Measurements from ENCODE around the gene ZKSCAN2. TPM values are rescaled to one million over a fixed set of nuclear protein-coding genes. Genes with fewer than 3 reads are reported as not detected.

ZKSCAN2 gene
- polyA plus RNA-seq, 1 donor (not counting 4 experiments of a cell fraction or from before 2014, with no cell fraction given), result 1.8 TPM

GRCh38 chr16:25224731-25225319 is 32.8 kb downstream of the ZKSCAN2 start:
- no peaks in the 10 kb centered on the region for H3K27me3 ChIP-seq (ENCODE audit: control insufficient read depth, extremely low read depth, insufficient read depth, low read length)
- H3K36me3 ChIP-seq (ENCODE audit: control insufficient read depth in 2 of 2, extremely low read depth in 1 of 2, insufficient read depth in 2 of 2, low read length in 2 of 2), result no peaks in the 10 kb centered on the region
- TF ChIP-seq EZH2 (IDR thresholded peaks at IDR 0.05; ENCODE audit: low read length), result no peak
- H4K20me1 ChIP-seq (ENCODE audit: control insufficient read depth, extremely low read depth, insufficient read depth, low read length), result no peaks in the 10 kb centered on the region
- H3K4me2 ChIP-seq (ENCODE audit: control insufficient read depth, extremely low read depth, insufficient read depth, low read depth, low read length), result no peak overlapping the region
- H3K27ac ChIP-seq (ENCODE audit: control insufficient read depth, insufficient read depth, low read length), result no peak overlapping the region
- dilution Hi-C loops (cut with MboI; ENCODE audit: extremely low pct_ligation_motif_present, low sequenced_read_pairs), result no loop called here
- H3K4me3 ChIP-seq (ENCODE audit: control insufficient read depth in 2 of 3, extremely low read depth in 1 of 3, insufficient read depth in 2 of 3, low read depth in 1 of 3, low read length in 3 of 3), result no peak overlapping the region
- no peak overlapping the region for H2AFZ ChIP-seq (ENCODE audit: control insufficient read depth, low read length)
- no peak for FAIRE-seq
- no peaks in the 10 kb centered on the region for H3K79me2 ChIP-seq (ENCODE audit: control insufficient read depth, insufficient read depth, low read length)
- H3K9me1 ChIP-seq (ENCODE audit: control insufficient read depth, extremely low read depth, insufficient read depth, low read length), result no peaks in the 10 kb centered on the region
- H3K9ac ChIP-seq (ENCODE audit: control insufficient read depth, extremely low read depth, insufficient read depth, low read length), result no peak overlapping the region
- no peak for DNase-seq (ENCODE audit: low read depth, low spot score)
- H3K9me3 ChIP-seq (ENCODE audit: control insufficient read depth, low read depth, low read length), result no peaks in the 10 kb centered on the region
- no peaks in the 10 kb centered on the region for H3K4me1 ChIP-seq (ENCODE audit: control insufficient read depth, extremely low read depth, insufficient read depth, low read length)

- Histone ChIP-seq H3K9ac (ENCODE audit: control insufficient read depth, extremely low read depth, insufficient read depth, low read length) (no peak overlapping the region), H3K9me3 (ENCODE audit: control insufficient read depth, low read depth, low read length) (no peaks in the 10 kb centered on the region), H3K9me1 (ENCODE audit: control insufficient read depth, extremely low read depth, insufficient read depth, low read length) (no peaks in the 10 kb centered on the region), H2AFZ (ENCODE audit: control insufficient read depth, low read length) (no peak overlapping the region), H3K4me2 (ENCODE audit: control insufficient read depth, extremely low read depth, insufficient read depth, low read depth, low read length) (no peak overlapping the region), H3K27me3 (ENCODE audit: control insufficient read depth, extremely low read depth, insufficient read depth, low read length) (no peaks in the 10 kb centered on the region), H3K27ac (ENCODE audit: control insufficient read depth, insufficient read depth, low read length) (no peak overlapping the region), H3K4me3 (ENCODE audit: control insufficient read depth in 2 of 3, extremely low read depth in 1 of 3, insufficient read depth in 2 of 3, low read depth in 1 of 3, low read length in 3 of 3) (no peak overlapping the region), H3K79me2 (ENCODE audit: control insufficient read depth, insufficient read depth, low read length) (no peaks in the 10 kb centered on the region), H3K36me3 (ENCODE audit: control insufficient read depth in 2 of 2, extremely low read depth in 1 of 2, insufficient read depth in 2 of 2, low read length in 2 of 2) (no peaks in the 10 kb centered on the region), H3K4me1 (ENCODE audit: control insufficient read depth, extremely low read depth, insufficient read depth, low read length) (no peaks in the 10 kb centered on the region), H4K20me1 (ENCODE audit: control insufficient read depth, extremely low read depth, insufficient read depth, low read length) (no peaks in the 10 kb centered on the region)
- no peak for DNase-seq (ENCODE audit: low read depth, low spot score)
- dilution Hi-C loops (cut with MboI; ENCODE audit: extremely low pct_ligation_motif_present, low sequenced_read_pairs), result no loop called here
- no peak for TF ChIP-seq CTCF (optimal IDR thresholded peaks at IDR 0.05 in 1 of 3, IDR thresholded peaks at IDR 0.05 in 1 of 3, conservative IDR thresholded peaks at IDR 0.05 in 1 of 3; ENCODE audit: extremely low read depth in 1 of 3, insufficient read depth in 2 of 3, low read length in 3 of 3)
- no peak for TF ChIP-seq EZH2 (IDR thresholded peaks at IDR 0.05; ENCODE audit: low read length)
- no peak for FAIRE-seq
Measured at GRCh38 chr16:25223964-25224363, 33.7 kb downstream of the ZKSCAN2 start.

DNA sequence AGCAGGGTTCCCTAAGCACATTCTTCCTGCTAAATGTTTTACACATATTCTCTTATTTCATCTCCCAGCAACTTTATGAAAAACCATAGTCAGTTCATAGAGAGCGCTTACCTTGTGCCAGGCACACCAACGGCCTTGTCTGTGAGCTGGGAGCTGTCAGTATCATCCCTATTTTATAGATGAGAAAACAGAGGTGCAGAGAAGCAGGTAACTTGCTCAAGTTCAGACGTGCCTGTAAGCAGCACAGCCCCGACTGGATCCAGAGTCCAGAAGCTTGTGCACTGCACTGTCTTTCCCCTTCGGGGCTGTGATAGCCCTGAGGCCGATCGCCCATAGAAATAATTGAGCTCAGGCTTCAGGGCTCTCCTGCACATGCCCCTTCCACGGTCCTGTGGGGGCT is 34.7 kb downstream of the ZKSCAN2 start:
- H3K27ac ChIP-seq (ENCODE audit: control insufficient read depth, insufficient read depth, low read length), result no peak overlapping the region
- DNase-seq (ENCODE audit: low read depth, low spot score) (no peak), FAIRE-seq (no peak)
- no peaks in the 10 kb centered on the region for H3K9me3 ChIP-seq (ENCODE audit: control insufficient read depth, low read depth, low read length)
- H3K36me3 ChIP-seq (ENCODE audit: control insufficient read depth in 2 of 2, extremely low read depth in 1 of 2, insufficient read depth in 2 of 2, low read length in 2 of 2), result no peaks in the 10 kb centered on the region
- no peak overlapping the region for H2AFZ ChIP-seq (ENCODE audit: control insufficient read depth, low read length)
- H3K27me3 ChIP-seq (ENCODE audit: control insufficient read depth, extremely low read depth, insufficient read depth, low read length), result peaks cover 3% of the 10 kb centered on the region
- dilution Hi-C loops (cut with MboI; ENCODE audit: extremely low pct_ligation_motif_present, low sequenced_read_pairs), result no loop called here
- H3K9ac ChIP-seq (ENCODE audit: control insufficient read depth, extremely low read depth, insufficient read depth, low read length), result no peak overlapping the region
- H3K79me2 ChIP-seq (ENCODE audit: control insufficient read depth, insufficient read depth, low read length), result no peaks in the 10 kb centered on the region
- H4K20me1 ChIP-seq (ENCODE audit: control insufficient read depth, extremely low read depth, insufficient read depth, low read length), result no peaks in the 10 kb centered on the region
- no peaks in the 10 kb centered on the region for H3K9me1 ChIP-seq (ENCODE audit: control insufficient read depth, extremely low read depth, insufficient read depth, low read length)
- H3K4me1 ChIP-seq (ENCODE audit: control insufficient read depth, extremely low read depth, insufficient read depth, low read length), result no peaks in the 10 kb centered on the region
- no peak for TF ChIP-seq EZH2 (IDR thresholded peaks at IDR 0.05; ENCODE audit: low read length)
- no peak for TF ChIP-seq CTCF (optimal IDR thresholded peaks at IDR 0.05 in 1 of 3, IDR thresholded peaks at IDR 0.05 in 1 of 3, conservative IDR thresholded peaks at IDR 0.05 in 1 of 3; ENCODE audit: extremely low read depth in 1 of 3, insufficient read depth in 2 of 3, low read length in 3 of 3)
- H3K4me2 ChIP-seq (ENCODE audit: control insufficient read depth, extremely low read depth, insufficient read depth, low read depth, low read length), result no peak overlapping the region
- no peak overlapping the region for H3K4me3 ChIP-seq (ENCODE audit: control insufficient read depth in 2 of 3, extremely low read depth in 1 of 3, insufficient read depth in 2 of 3, low read depth in 1 of 3, low read length in 3 of 3)

Data from keratinocyte (primary cell).